NB4 (cell line): Measurements from ENCODE around the gene TMCC1.

ENCODE experiments used
- DNase-seq: peaks from one replicate; pipeline ENCODE4 v3.0.0; 2010; ENCODE audit warnings: low read depth
- H3K4me3 ChIP-seq: one replicate; pipeline ENCODE4 v1.5.1; 2011; ENCODE audit warnings: mild to moderate bottlenecking, low read depth, low read length, moderate library complexity
- MYC ChIP-seq: IDR thresholded peaks from 2 replicates; pipeline ENCODE4 v1.6.1; 2011; ENCODE audit warnings: low read depth, low read length
- POLR2A ChIP-seq: IDR thresholded peaks from 2 replicates; pipeline ENCODE4 v1.6.1; 2011; ENCODE audit warnings: mild to moderate bottlenecking; ENCODE audit not compliant: insufficient read length; ENCODE audit errors: extremely low read depth
- TF ChIP-seq, protein P1 (sequence below): IDR thresholded peaks from 2 replicates; pipeline ENCODE4 v1.6.1; 2011; ENCODE audit warnings: low read depth, low read length
- TF ChIP-seq, protein P2 (sequence below): IDR thresholded peaks from one replicate; pipeline ENCODE4 v1.5.1; 2012; ENCODE audit warnings: low read depth, low read length

TMCC1 gene

DNA sequence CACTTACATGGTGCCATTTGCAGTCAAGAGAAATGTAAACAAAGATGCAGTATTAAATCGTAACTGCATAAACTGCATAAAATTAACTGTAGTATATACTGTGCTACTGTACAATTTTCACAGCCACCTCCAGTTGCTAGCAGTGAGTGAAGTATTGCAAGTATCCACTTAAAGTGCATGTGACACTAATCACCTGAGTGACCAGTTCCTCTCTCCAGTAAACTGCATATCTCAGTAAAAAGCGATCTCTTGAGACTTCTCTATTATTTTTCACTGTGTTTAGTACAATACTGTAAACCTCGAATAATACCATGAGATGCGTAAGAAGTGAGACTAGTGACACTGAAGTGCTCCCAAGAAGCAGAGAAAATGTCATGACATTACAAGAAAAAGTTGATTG lies 175.3 kb downstream of the TMCC1 start:
- no peak for DNase-seq
- no peak for TF ChIP-seq MYC
- TF ChIP-seq, protein P1, sequence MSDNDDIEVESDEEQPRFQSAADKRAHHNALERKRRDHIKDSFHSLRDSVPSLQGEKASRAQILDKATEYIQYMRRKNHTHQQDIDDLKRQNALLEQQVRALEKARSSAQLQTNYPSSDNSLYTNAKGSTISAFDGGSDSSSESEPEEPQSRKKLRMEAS = no peak
- TF ChIP-seq, protein P2, sequence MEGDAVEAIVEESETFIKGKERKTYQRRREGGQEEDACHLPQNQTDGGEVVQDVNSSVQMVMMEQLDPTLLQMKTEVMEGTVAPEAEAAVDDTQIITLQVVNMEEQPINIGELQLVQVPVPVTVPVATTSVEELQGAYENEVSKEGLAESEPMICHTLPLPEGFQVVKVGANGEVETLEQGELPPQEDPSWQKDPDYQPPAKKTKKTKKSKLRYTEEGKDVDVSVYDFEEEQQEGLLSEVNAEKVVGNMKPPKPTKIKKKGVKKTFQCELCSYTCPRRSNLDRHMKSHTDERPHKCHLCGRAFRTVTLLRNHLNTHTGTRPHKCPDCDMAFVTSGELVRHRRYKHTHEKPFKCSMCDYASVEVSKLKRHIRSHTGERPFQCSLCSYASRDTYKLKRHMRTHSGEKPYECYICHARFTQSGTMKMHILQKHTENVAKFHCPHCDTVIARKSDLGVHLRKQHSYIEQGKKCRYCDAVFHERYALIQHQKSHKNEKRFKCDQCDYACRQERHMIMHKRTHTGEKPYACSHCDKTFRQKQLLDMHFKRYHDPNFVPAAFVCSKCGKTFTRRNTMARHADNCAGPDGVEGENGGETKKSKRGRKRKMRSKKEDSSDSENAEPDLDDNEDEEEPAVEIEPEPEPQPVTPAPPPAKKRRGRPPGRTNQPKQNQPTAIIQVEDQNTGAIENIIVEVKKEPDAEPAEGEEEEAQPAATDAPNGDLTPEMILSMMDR = no peak
- TF ChIP-seq POLR2A = no peak
- no peak overlapping the region for H3K4me3 ChIP-seq

DNA sequence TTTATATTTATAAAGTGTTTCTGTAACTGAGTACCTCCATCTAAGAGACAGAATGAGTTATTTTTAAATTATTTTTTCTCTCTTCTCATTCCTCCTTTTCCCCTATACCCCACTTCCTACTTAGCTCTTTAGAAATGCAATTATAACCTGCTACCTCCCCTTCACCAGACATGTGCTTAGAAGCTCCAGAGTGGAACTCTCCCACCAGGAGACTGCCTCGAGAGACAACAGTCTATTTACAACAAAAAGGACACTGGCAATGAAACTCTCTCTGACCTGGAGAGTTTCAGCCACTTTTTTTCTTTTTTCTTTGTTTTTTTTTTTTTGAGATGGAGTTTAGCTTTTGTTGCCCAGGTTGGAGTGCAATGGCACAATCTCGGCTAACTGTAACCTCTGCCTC lies 177.7 kb downstream of the TMCC1 start:
- no peak for DNase-seq
- no peak overlapping the region for H3K4me3 ChIP-seq
- TF ChIP-seq, protein P2 = no peak
- TF ChIP-seq POLR2A = no peak
- TF ChIP-seq, protein P1 = no peak
- TF ChIP-seq MYC = no peak

DNA sequence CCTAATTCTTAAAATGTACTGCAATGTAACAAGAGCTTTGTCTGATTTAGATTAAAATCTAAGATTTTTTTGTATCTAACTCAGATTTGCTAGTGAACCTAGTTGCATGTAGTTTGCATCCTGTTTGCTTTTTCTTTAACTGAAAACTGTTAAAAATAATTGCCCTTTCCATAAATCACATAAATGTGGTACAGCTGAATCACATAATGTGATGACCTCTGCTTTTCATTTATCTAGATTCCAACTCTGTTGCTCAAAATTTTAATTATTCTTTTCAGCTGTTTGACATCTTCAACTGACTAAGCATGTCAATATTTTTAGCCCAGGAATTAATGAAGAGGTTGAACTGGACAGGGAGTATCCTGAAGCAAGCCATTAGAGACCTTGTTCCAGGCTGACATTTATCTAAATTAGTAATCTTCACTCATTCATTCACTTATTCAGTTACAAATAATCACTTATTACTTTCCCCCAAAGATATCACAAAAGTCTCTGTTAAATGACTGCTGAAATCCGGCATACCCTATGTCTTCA lies 185.1 kb downstream of the TMCC1 start:
- TF ChIP-seq, protein P2 = no peak
- TF ChIP-seq, protein P1 = no peak
- no peak overlapping the region for H3K4me3 ChIP-seq
- DNase-seq = no peak

DNA sequence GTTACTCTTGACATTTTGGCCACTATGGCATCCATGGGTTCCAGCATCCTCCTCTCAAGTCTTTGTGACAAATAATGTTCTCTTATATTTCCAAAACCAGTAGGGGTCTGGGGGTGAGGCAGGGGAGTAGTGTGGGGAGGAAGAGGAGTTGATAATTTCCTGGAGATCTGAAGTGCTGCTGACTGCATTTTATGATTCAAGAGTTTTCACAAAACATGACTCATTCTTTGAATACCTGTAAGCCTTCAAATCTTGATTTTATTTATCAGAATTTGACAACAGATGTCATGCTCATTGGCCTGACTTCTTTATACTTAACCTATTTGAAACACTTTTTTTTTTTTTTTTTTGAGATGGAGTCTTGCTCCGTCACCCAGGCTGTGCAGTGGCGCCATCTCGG lies 188.2 kb downstream of the TMCC1 start:
- H3K4me3 ChIP-seq = no peak overlapping the region
- TF ChIP-seq, protein P2 = no peak
- TF ChIP-seq MYC (no peak), POLR2A (no peak)
- TF ChIP-seq, protein P1 = no peak
- no peak for DNase-seq

DNA sequence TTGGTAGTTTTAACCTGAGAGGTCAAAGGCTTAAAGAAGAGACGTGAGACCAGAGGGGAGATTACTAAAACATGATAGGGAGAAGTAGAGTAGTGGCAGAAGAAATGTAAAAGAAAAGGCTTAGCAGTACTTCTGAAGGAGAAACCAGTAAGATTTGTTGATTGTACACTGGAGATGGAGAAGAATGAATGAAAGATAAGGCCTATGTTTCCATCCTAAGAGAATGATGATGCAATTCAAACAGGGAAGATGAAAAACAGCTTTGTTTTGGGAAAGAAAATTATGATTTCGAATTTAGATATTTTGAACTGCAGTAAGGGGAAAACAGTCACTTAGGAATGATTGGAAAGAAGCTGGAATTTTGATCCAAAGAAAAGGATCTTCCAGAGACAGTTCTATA lies 189.6 kb downstream of the TMCC1 start:
- TF ChIP-seq MYC (no peak), POLR2A (no peak)
- TF ChIP-seq, protein P2 = no peak
- TF ChIP-seq, protein P1 = no peak
- H3K4me3 ChIP-seq = no peak overlapping the region

More for the DNA sequence above, 189.6 kb downstream of the TMCC1 start:
- DNase-seq = no peak
